ENCODE results near the gene PLEKHH1. TPM values are rescaled to one million over a fixed set of nuclear protein-coding genes. Genes with fewer than 3 reads are reported as not detected.
A peak's percentile ranks its signal among the peaks of the same experiment; 100 is the strongest.

Gene PLEKHH1
- total RNA-seq, 2 donors from 2014 or later, result 0.17 to 4.9 TPM

DNA sequence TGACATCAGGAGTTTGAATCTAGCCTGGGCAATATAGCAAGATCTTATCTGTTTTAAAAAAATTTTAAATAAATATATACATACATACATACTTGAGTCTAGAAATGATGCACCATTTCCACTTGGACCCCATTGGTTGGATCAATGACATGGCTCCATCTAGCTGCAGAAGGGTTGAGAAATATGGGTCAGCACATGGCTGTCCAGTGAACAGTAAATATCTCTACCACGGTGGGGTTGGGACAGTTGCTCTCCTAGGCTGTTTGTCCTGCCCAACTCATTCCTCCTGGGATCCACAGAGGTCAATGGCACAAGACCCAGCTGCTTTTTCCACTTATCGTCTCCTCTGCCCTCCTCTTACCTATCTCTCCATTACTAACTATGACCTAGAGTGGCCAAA is 23.6 kb downstream of the PLEKHH1 start:
- Mint-ChIP-seq H3K27me3 (peaks cover 3% of the 10 kb centered on the region), H3K36me3 (ENCODE audit: low read depth) (no peaks in the 10 kb centered on the region), H3K9me3 (no peaks in the 10 kb centered on the region), H3K4me1 (no peaks in the 10 kb centered on the region), H3K4me3 (no peak overlapping the region), H3K27ac (no peak overlapping the region)
- ATAC-seq (replicated peaks), result no peak

DNA sequence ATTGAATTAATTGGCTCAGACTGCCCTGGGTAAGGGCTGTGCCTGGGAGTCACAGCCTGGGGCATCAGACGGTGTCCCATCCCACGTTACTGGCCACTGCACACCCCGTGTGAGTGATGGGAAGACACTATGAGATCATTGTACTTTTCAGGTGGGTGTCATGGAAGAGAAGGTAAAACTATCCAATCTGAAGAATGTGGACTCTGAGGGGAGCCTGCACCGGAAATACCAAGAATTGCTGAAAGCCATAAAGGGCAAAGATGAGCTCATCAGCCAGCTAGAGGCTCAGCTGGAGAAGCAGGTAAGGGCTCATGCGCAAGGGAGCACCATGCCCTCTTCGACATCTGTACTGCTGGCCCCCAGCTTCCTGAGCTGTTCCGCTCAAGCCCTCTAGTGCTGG is 24.0 kb downstream of the PLEKHH1 start:
- Mint-ChIP-seq H3K9me3 (no peaks in the 10 kb centered on the region), H3K36me3 (ENCODE audit: low read depth) (no peaks in the 10 kb centered on the region), H3K4me3 (no peak overlapping the region), H3K27me3 (peaks cover 2% of the 10 kb centered on the region), H3K27ac (no peak overlapping the region), H3K4me1 (no peaks in the 10 kb centered on the region)
- ATAC-seq (replicated peaks), result no peak

DNA sequence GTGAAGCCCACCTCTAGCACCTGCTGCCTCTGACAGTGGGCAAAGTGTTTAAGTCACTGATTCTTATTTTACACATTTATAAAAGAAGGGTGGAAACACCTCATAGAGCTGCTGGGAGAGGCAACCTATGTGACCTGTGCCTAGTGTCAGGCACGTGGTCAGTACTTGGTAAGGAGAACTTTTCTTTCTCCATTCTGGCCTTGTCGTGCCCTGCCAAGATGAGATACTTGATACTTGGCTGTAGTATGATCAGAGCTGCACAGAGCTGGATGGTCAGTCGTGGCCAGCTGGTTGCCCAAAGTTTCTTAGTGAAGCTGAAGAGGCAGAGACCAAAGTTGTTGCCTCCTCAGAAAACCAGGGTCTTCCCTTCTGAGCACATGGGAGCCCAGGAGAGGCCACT is 24.6 kb downstream of the PLEKHH1 start:
- no peaks in the 10 kb centered on the region for H3K36me3 Mint-ChIP-seq (ENCODE audit: low read depth)
- no peak overlapping the region for H3K27ac Mint-ChIP-seq
- H3K4me3 Mint-ChIP-seq, result no peak overlapping the region
- ATAC-seq (replicated peaks), result no peak
- no peaks in the 10 kb centered on the region for H3K4me1 Mint-ChIP-seq
- H3K9me3 Mint-ChIP-seq, result no peaks in the 10 kb centered on the region
- no peaks in the 10 kb centered on the region for H3K27me3 Mint-ChIP-seq

- no peaks in the 10 kb centered on the region for H3K9me3 Mint-ChIP-seq
- H3K4me3 Mint-ChIP-seq, result no peak overlapping the region
- no peak overlapping the region for H3K27ac Mint-ChIP-seq
- H3K4me1 Mint-ChIP-seq, result no peaks in the 10 kb centered on the region
- H3K27me3 Mint-ChIP-seq, result no peaks in the 10 kb centered on the region
- H3K36me3 Mint-ChIP-seq (ENCODE audit: low read depth), result no peaks in the 10 kb centered on the region
- ATAC-seq (replicated peaks), result no peak
Measured at GRCh38 chr14:67559639-67560038, 26.5 kb downstream of the PLEKHH1 start.

- no peak for ATAC-seq (replicated peaks)
- Mint-ChIP-seq H3K4me3 (no peak overlapping the region), H3K36me3 (ENCODE audit: low read depth) (no peaks in the 10 kb centered on the region), H3K27ac (no peak overlapping the region), H3K9me3 (no peaks in the 10 kb centered on the region), H3K27me3 (no peaks in the 10 kb centered on the region), H3K4me1 (no peaks in the 10 kb centered on the region)
Measured at GRCh38 chr14:67562025-67562775, 29.1 kb downstream of the PLEKHH1 start.

- Mint-ChIP-seq H3K36me3 (ENCODE audit: low read depth) (no peaks in the 10 kb centered on the region), H3K4me1 (no peaks in the 10 kb centered on the region), H3K27ac (no peak overlapping the region), H3K4me3 (no peak overlapping the region), H3K27me3 (no peaks in the 10 kb centered on the region), H3K9me3 (no peaks in the 10 kb centered on the region)
- no peak for ATAC-seq (replicated peaks)
Measured at GRCh38 chr14:67562776-67563150, 29.7 kb downstream of the PLEKHH1 start.

- H3K4me1 Mint-ChIP-seq, result no peaks in the 10 kb centered on the region
- H3K4me3 Mint-ChIP-seq, result no peak overlapping the region
- no peaks in the 10 kb centered on the region for H3K9me3 Mint-ChIP-seq
- no peak for ATAC-seq (replicated peaks)
- no peaks in the 10 kb centered on the region for H3K27me3 Mint-ChIP-seq
- no peaks in the 10 kb centered on the region for H3K36me3 Mint-ChIP-seq (ENCODE audit: low read depth)
- no peak overlapping the region for H3K27ac Mint-ChIP-seq
Measured at GRCh38 chr14:67564236-67564635, 31.1 kb downstream of the PLEKHH1 start.

DNA sequence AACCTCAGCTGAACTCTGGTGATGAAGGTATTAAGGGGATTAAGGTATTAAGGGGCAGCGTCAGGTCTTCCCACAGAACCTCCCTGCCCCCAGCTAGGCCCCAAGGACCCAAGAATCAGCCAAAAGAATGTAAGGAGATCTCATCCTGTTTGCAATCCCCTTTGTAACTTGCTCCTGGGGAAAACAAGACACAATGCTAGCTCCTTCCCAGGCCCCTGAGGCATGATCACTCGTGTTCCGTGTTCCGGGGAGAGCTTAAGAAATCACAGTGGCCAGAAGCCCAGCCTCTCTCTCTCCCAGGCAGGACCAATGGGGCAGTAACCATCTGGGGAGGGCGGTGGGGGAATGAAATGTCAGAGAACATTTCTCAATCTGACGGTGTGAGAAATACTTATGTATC is 33.8 kb downstream of the PLEKHH1 start:
- ATAC-seq (replicated peaks), result no peak
- Mint-ChIP-seq H3K36me3 (ENCODE audit: low read depth) (no peaks in the 10 kb centered on the region), H3K27me3 (no peaks in the 10 kb centered on the region), H3K27ac (no peak overlapping the region), H3K4me3 (no peak overlapping the region), H3K4me1 (no peaks in the 10 kb centered on the region), H3K9me3 (no peaks in the 10 kb centered on the region)

DNA sequence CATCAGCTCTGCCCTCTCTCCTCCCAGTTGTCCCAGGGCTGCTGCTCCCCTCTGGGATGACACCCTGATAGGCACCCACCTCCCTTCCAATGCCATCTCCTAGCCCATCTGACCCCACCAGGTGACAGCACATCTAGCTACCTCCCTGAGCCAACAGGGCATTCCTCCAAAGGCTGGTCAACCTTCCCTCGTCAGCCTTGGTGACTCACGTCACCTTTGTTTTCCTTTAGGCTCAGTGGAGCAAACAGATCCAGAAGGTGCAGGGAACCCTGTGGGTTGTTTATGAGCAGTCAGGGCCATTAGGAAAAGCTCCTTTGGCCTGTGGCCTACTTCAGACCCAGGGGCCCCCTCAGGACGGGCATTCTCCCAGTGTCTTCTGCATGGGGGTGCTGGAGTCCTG is 34.6 kb downstream of the PLEKHH1 start:
- Mint-ChIP-seq H3K4me3 (no peak overlapping the region), H3K9me3 (no peaks in the 10 kb centered on the region), H3K4me1 (no peaks in the 10 kb centered on the region), H3K36me3 (ENCODE audit: low read depth) (no peaks in the 10 kb centered on the region), H3K27ac (no peak overlapping the region), H3K27me3 (no peaks in the 10 kb centered on the region)
- no peak for ATAC-seq (replicated peaks)

GRCh38 chr14:67569011-67569650 is 36.0 kb downstream of the PLEKHH1 start:
- Mint-ChIP-seq H3K4me1 (no peaks in the 10 kb centered on the region), H3K36me3 (ENCODE audit: low read depth) (no peaks in the 10 kb centered on the region), H3K27me3 (no peaks in the 10 kb centered on the region), H3K4me3 (no peak overlapping the region), H3K27ac (no peak overlapping the region), H3K9me3 (no peaks in the 10 kb centered on the region)
- no peak for ATAC-seq (replicated peaks)

DNA sequence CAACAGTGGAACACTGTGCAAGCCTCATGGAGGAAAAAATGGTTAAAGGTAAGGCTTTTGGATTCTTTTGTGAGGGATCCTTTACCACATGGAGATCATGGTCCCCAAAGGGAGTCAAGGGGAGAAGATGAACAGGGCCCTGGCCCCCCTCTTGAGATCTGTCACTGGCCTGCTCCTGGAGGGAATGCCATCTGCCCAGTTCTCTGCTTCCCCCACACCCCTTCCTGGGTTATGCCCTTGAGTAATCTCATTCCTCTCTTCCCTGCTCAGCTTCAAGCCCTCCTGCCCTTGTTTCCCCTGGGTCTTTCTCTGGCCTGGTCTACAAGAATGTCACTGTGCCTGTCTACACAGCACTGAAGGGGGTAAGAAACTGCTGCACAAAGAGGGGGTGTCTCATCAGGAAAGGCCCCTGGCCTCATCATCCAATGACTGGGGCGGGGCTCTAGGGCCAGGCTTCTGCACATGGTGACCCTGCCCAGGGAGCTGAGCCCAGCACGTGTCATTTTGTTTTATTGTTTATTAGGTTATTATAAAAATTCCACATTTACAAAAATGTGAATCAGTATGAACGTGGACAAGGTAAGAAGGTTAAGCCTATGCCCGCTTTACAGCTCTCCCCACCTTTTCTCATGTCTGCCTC is 36.7 kb downstream of the PLEKHH1 start:
- Mint-ChIP-seq H3K4me3 (no peak overlapping the region), H3K4me1 (no peaks in the 10 kb centered on the region), H3K27me3 (no peaks in the 10 kb centered on the region), H3K27ac (no peak overlapping the region), H3K9me3 (no peaks in the 10 kb centered on the region), H3K36me3 (ENCODE audit: low read depth) (no peaks in the 10 kb centered on the region)
- no peak for ATAC-seq (replicated peaks)

- H3K4me3 Mint-ChIP-seq, result no peak overlapping the region
- no peak overlapping the region for H3K27ac Mint-ChIP-seq
- no peaks in the 10 kb centered on the region for H3K4me1 Mint-ChIP-seq
- no peaks in the 10 kb centered on the region for H3K36me3 Mint-ChIP-seq (ENCODE audit: low read depth)
- no peaks in the 10 kb centered on the region for H3K27me3 Mint-ChIP-seq
- no peaks in the 10 kb centered on the region for H3K9me3 Mint-ChIP-seq
- no peak for ATAC-seq (replicated peaks)
Measured at GRCh38 chr14:67570453-67570852, 37.4 kb downstream of the PLEKHH1 start.

GRCh38 chr14:67571275-67571990 is 38.3 kb downstream of the PLEKHH1 start:
- peak; percentile 88 for ATAC-seq (replicated peaks)
- Mint-ChIP-seq H3K4me1 (no peaks in the 10 kb centered on the region), H3K27ac (no peak overlapping the region), H3K36me3 (ENCODE audit: low read depth) (no peaks in the 10 kb centered on the region), H3K4me3 (no peak overlapping the region), H3K9me3 (no peaks in the 10 kb centered on the region), H3K27me3 (no peaks in the 10 kb centered on the region)

GRCh38 chr14:67571991-67572323 is 38.9 kb downstream of the PLEKHH1 start:
- no peaks in the 10 kb centered on the region for H3K27me3 Mint-ChIP-seq
- no peaks in the 10 kb centered on the region for H3K4me1 Mint-ChIP-seq
- no peak overlapping the region for H3K4me3 Mint-ChIP-seq
- H3K27ac Mint-ChIP-seq, result no peak overlapping the region
- no peaks in the 10 kb centered on the region for H3K9me3 Mint-ChIP-seq
- H3K36me3 Mint-ChIP-seq (ENCODE audit: low read depth), result no peaks in the 10 kb centered on the region
- ATAC-seq (replicated peaks), result no peak

DNA sequence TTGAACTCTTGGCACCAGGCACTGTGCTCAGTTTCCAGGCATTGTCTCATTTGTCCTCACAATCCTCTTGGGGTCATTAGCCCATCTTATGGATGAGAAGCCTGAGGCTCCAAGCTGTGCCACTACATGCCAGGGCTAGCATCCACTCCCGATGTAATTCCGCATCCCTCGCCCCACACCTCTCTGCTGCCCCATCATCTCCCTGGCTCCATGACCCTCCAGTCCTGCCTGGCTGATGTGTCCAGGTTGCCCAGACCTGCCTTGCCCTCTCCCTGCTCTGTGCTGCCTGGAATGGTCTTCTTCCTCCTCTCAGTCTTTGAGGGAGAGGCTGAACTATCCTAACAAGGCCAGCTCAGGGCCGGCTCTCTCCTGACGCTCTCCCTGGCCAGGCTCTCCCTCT is 39.5 kb downstream of the PLEKHH1 start:
- H3K27me3 Mint-ChIP-seq, result no peaks in the 10 kb centered on the region
- no peaks in the 10 kb centered on the region for H3K36me3 Mint-ChIP-seq (ENCODE audit: low read depth)
- no peak for ATAC-seq (replicated peaks)
- H3K4me1 Mint-ChIP-seq, result no peaks in the 10 kb centered on the region
- H3K9me3 Mint-ChIP-seq, result no peaks in the 10 kb centered on the region
- no peak overlapping the region for H3K4me3 Mint-ChIP-seq
- H3K27ac Mint-ChIP-seq, result peak overlapping the region; percentile 64
